HEK293T (cell line): ENCODE data around the gene VTN.

Experiments used
- ARNT ChIP-seq: fragments of 450-650 bp; IDR thresholded peaks from 2 replicates; pipeline ENCODE4 v1.6.1; 2017; ENCODE audit warnings: mild to moderate bottlenecking
- BHLHE40 ChIP-seq: fragments of 450-650 bp; IDR thresholded peaks from 2 replicates; pipeline ENCODE4 v1.6.1; 2016; ENCODE audit warnings: mild to moderate bottlenecking, moderate library complexity, borderline replicate concordance
- FOXA1 ChIP-seq: fragments of 450-650 bp; IDR thresholded peaks from 2 replicates; pipeline ENCODE4 v1.6.1; 2016; ENCODE audit warnings: mild to moderate bottlenecking
- FOXM1 ChIP-seq: fragments of 450-650 bp; IDR thresholded peaks from 2 replicates; pipeline ENCODE4 v1.6.1; 2017; ENCODE audit warnings: mild to moderate bottlenecking, borderline replicate concordance
- L3MBTL2 ChIP-seq: fragments of 450-650 bp; conservative IDR thresholded peaks from 2 replicates; pipeline ENCODE4 v1.6.1; 2016; ENCODE audit warnings: mild to moderate bottlenecking
- LEF1 ChIP-seq: fragments of 450-650 bp; IDR thresholded peaks from 2 replicates; pipeline ENCODE4 v1.6.1; 2017; ENCODE audit warnings: mild to moderate bottlenecking, borderline replicate concordance
- SUZ12 ChIP-seq: fragments of 450-650 bp; IDR thresholded peaks from 2 replicates; pipeline ENCODE4 v1.6.1; 2016; ENCODE audit warnings: mild to moderate bottlenecking
- TARDBP ChIP-seq: fragments of 450-650 bp; IDR thresholded peaks from 2 replicates; pipeline ENCODE4 v1.6.1; 2016
- TF ChIP-seq, protein P1 (sequence below): fragments of 450-650 bp; IDR thresholded peaks from 2 replicates; pipeline ENCODE4 v1.6.1; 2016

DNA sequence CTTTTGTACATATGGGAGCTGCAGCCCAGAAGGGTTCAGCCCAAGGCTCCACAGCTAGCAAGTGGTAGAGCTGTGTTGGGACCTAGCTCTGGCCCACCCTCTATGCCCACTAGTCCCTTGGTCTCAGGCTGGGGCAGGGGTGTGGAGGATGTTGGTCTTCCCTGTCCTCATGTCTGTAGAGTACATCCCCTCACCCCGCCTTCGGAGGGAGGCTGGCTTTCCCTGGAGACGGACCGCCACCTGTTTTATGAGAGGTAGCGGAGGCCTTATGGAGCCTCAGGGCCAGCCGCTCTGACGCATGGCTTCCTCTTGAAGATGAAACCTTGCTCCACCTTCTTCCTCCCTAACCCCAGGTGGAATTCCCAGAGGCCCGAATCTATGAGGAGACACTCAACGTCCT is 26.1 kb downstream of the VTN start:
- no peak for TF ChIP-seq ARNT
- no peak for TF ChIP-seq FOXM1
- TF ChIP-seq BHLHE40, result no peak
- TF ChIP-seq, protein P1, sequence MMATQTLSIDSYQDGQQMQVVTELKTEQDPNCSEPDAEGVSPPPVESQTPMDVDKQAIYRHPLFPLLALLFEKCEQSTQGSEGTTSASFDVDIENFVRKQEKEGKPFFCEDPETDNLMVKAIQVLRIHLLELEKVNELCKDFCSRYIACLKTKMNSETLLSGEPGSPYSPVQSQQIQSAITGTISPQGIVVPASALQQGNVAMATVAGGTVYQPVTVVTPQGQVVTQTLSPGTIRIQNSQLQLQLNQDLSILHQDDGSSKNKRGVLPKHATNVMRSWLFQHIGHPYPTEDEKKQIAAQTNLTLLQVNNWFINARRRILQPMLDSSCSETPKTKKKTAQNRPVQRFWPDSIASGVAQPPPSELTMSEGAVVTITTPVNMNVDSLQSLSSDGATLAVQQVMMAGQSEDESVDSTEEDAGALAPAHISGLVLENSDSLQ, result no peak
- no peak for TF ChIP-seq TARDBP
- no peak for TF ChIP-seq SUZ12
- no peak for TF ChIP-seq L3MBTL2
- TF ChIP-seq LEF1, result no peak
- no peak for TF ChIP-seq FOXA1
